C4-2B (cell line): ENCODE results near the gene CREB3L4.

Experiments
- CTCF ChIP-seq: fragments of 450-650 bp; conservative IDR thresholded peaks from 2 replicates; pipeline ENCODE4 v1.5.1; 2017; ENCODE audit warnings: mild to moderate bottlenecking
- ZFX ChIP-seq: fragments of 450-650 bp; IDR thresholded peaks from 2 replicates; pipeline ENCODE4 v1.6.1; 2017

DNA sequence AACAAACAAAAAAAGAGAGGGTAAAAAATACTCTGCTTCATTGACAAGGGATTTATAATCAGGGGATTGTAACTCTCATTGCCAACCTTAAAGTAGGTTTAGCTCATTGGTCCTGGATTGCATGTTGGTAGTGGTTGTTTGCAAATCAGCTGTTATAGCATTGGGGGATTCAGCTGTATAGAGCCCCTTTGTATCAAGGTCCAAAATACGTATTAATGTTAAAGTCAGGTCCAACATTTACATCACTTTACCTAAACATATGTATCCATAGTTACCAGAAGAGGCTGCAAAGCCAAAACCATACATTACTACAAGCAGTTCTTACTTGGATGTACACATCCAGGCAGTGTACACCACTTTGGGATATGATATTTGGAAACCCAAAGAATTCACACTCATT is 52.2 kb downstream of the CREB3L4 start:
- no peak for TF ChIP-seq CTCF
- no peak for TF ChIP-seq ZFX
